Transverse colon (tissue), 3 donors: Measurements from ENCODE around the gene YWHAE.

Experiments
- CTCF ChIP-seq, 5 experiments: fragments of 200-600 bp in 3 of 5; fragments of 450-650 bp in 2 of 5; sonication (generic) in 3 of 5; IDR thresholded peaks; 1 replicate in 2 of 5; 2 replicates in 3 of 5; pipeline ENCODE4 v1.5.1; 2016 to 2017; ENCODE audit warnings: antibody characterized with exemption in 5 of 5, inconsistent platforms in 3 of 5, mild to moderate bottlenecking in 2 of 5, moderate library complexity in 1 of 5
- EP300 ChIP-seq: sonication (generic); formaldehyde crosslinking; IDR thresholded peaks from one replicate; pipeline ENCODE4 v1.6.1; 2017; ENCODE audit warnings: antibody characterized with exemption, low read depth

- no peak for TF ChIP-seq CTCF (IDR thresholded peaks at IDR 0.05)
- TF ChIP-seq EP300 = no peak
Observed at GRCh38 chr17:1367351-1367745, 32.7 kb downstream of the YWHAE start.
